Measurements from ENCODE around the gene DGKB.

The DGKB gene

DNA sequence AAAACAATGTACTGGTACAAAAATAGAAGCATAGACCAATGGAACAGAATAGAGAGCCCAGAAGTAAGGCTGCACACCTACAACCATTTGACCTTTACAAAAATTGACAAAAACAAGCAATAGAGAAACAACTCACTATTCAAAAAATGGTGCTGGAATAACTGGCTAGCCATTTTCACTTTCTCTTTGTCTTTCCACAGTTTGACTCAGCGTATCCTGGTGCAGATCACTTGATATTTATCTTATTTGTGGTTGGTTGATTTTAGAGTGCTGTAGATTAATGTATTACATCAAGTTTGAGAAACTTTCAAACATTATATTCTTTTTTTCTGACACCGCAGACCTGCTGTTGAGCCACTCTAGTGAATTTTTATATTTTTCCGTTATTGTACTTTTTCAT lies 381.4 kb downstream of the DGKB start:
- Mint-ChIP-seq H3K27me3 (ENCODE audit: low read depth) (no peaks in the 10 kb centered on the region), H3K4me1 (no peaks in the 10 kb centered on the region), H3K27ac (no peak overlapping the region), H3K9me3 (peaks cover 12% of the 10 kb centered on the region), H3K36me3 (ENCODE audit: low read depth) (no peaks in the 10 kb centered on the region), H3K4me3 (no peak overlapping the region)
- TF ChIP-seq CTCF (IDR thresholded peaks at IDR 0.05; ENCODE audit: unreplicated experiment in 3 of 3): no peak

DNA sequence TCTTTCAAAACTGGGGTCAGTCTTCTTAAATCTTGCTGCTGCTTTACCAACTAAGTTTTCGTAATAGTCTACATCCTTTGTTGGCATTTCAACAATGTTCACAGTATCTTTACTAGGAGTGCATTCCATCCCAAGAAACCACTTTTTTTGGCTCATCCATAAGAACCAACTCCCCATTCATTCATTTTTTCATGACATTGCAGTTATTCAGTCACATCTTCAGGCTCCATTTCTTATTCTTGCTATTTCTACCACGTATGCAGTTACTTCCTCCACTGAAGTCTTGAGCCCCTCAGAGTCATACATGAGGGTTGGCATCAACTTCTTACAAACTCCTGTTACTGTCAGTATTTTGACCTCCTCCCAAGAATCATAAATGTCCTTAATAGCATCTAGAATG lies 392.3 kb downstream of the DGKB start:
- no peak overlapping the region for H3K27ac Mint-ChIP-seq
- H3K9me3 Mint-ChIP-seq: peaks cover 18% of the 10 kb centered on the region
- no peak overlapping the region for H3K4me3 Mint-ChIP-seq
- TF ChIP-seq CTCF (IDR thresholded peaks at IDR 0.05; ENCODE audit: unreplicated experiment in 3 of 3): no peak
- no peaks in the 10 kb centered on the region for H3K27me3 Mint-ChIP-seq (ENCODE audit: low read depth)
- no peaks in the 10 kb centered on the region for H3K36me3 Mint-ChIP-seq (ENCODE audit: low read depth)
- H3K4me1 Mint-ChIP-seq: no peaks in the 10 kb centered on the region

GRCh38 chr7:14507617-14508016 lies 394.9 kb downstream of the DGKB start:
- no peak for TF ChIP-seq CTCF (IDR thresholded peaks at IDR 0.05; ENCODE audit: unreplicated experiment in 3 of 3)
- Mint-ChIP-seq H3K4me1 (no peaks in the 10 kb centered on the region), H3K9me3 (peaks cover 16% of the 10 kb centered on the region), H3K27me3 (ENCODE audit: low read depth) (no peaks in the 10 kb centered on the region), H3K27ac (no peak overlapping the region), H3K36me3 (ENCODE audit: low read depth) (no peaks in the 10 kb centered on the region), H3K4me3 (no peak overlapping the region)

- H3K9me3 Mint-ChIP-seq: peaks cover 21% of the 10 kb centered on the region
- H3K27me3 Mint-ChIP-seq (ENCODE audit: low read depth): no peaks in the 10 kb centered on the region
- no peaks in the 10 kb centered on the region for H3K4me1 Mint-ChIP-seq
- no peaks in the 10 kb centered on the region for H3K36me3 Mint-ChIP-seq (ENCODE audit: low read depth)
- no peak overlapping the region for H3K4me3 Mint-ChIP-seq
- no peak overlapping the region for H3K27ac Mint-ChIP-seq
- TF ChIP-seq CTCF (IDR thresholded peaks at IDR 0.05; ENCODE audit: unreplicated experiment in 3 of 3): no peak
These were observed 396.6 kb downstream of the DGKB start for GRCh38 chr7:14505906-14506305.

DNA sequence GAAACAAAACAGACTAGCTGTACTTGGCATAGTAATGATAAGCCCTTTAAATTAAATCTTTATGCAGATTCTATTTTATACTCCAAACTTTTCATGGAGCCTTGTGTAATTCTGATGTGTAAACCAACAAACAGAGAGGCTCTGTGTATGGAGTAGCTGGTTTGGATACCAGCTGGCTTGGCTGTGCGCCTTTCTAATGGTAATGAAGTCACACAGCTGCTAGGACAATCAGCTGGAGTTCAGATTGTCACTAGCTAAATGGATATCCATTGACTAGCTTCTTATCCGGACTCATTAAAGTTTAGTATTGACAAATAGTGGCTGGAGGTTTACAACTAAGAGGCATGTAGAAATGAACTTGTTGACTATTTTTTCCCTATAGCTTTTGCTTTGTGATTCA lies 398.4 kb downstream of the DGKB start:
- H3K9me3 Mint-ChIP-seq: peaks cover 13% of the 10 kb centered on the region
- no peak for TF ChIP-seq CTCF (IDR thresholded peaks at IDR 0.05; ENCODE audit: unreplicated experiment in 3 of 3)

DNA sequence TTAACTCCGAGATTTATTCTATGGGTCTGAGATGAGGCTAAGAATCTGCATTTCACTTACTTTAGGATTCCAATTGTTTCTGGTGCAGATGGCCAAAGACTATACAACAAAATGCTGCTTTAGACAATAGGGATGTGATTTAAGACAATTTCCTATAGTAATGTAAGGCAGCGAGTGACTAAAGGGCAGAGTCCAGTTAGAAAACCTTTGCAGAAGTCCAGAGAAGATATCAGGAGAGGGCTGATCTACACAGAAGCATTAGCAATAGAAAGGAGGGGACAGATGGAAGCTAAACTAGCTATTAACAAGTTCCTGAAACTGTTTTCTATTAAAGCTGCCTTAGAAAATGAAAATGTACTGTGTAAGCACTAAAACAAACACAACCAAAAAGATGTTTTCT lies 398.9 kb downstream of the DGKB start:
- no peak overlapping the region for H3K4me3 Mint-ChIP-seq
- H3K4me1 Mint-ChIP-seq: no peaks in the 10 kb centered on the region
- no peaks in the 10 kb centered on the region for H3K36me3 Mint-ChIP-seq (ENCODE audit: low read depth)
- H3K27me3 Mint-ChIP-seq (ENCODE audit: low read depth): no peaks in the 10 kb centered on the region
- no peak for TF ChIP-seq CTCF (IDR thresholded peaks at IDR 0.05; ENCODE audit: unreplicated experiment in 3 of 3)
- peaks cover 12% of the 10 kb centered on the region for H3K9me3 Mint-ChIP-seq
- no peak overlapping the region for H3K27ac Mint-ChIP-seq

More for the DNA sequence above, 398.4 kb downstream of the DGKB start:
- Mint-ChIP-seq H3K36me3 (ENCODE audit: low read depth) (no peaks in the 10 kb centered on the region), H3K27me3 (ENCODE audit: low read depth) (no peaks in the 10 kb centered on the region), H3K4me1 (no peaks in the 10 kb centered on the region), H3K27ac (no peak overlapping the region), H3K4me3 (no peak overlapping the region)

All from nephron (organoid).